Endothelial cell of umbilical vein (primary cell): ENCODE measurements around the gene PRCD.

ENCODE experiments used
- EZH2 ChIP-seq: IDR thresholded peaks from 2 replicates; pipeline ENCODE4 v1.6.1; 2012; ENCODE audit warnings: borderline replicate concordance, low read depth, mild to moderate bottlenecking, moderate library complexity, low read length, inconsistent platforms; ENCODE audit not compliant: severe bottlenecking
- FOS ChIP-seq: IDR thresholded peaks from 2 replicates; pipeline ENCODE4 v1.6.1; 2011; ENCODE audit warnings: mild to moderate bottlenecking, low read length, moderate library complexity, borderline replicate concordance; ENCODE audit not compliant: insufficient read depth
- JUN ChIP-seq: IDR thresholded peaks from 2 replicates; pipeline ENCODE4 v1.6.1; 2011; ENCODE audit warnings: borderline replicate concordance, low read depth; ENCODE audit not compliant: insufficient read length, insufficient read depth
- POLR2A ChIP-seq: IDR thresholded peaks from 2 replicates; pipeline ENCODE4 v1.6.1; 2012; ENCODE audit warnings: low read depth, mild to moderate bottlenecking, control low read depth, low read length
- TF ChIP-seq, protein P1 (sequence below), 2 donors: IDR thresholded peaks; 1 replicate in 1 of 2; 2 replicates in 1 of 2; pipeline ENCODE4 v1.5.1; 2011; ENCODE audit warnings: low read length in 2 of 2, mild to moderate bottlenecking in 2 of 2, moderate library complexity in 2 of 2, control low read depth in 1 of 2, inconsistent platforms in 1 of 2, low read depth in 1 of 2; ENCODE audit not compliant: insufficient read depth in 1 of 2; ENCODE audit errors: extremely low read depth in 1 of 2

DNA sequence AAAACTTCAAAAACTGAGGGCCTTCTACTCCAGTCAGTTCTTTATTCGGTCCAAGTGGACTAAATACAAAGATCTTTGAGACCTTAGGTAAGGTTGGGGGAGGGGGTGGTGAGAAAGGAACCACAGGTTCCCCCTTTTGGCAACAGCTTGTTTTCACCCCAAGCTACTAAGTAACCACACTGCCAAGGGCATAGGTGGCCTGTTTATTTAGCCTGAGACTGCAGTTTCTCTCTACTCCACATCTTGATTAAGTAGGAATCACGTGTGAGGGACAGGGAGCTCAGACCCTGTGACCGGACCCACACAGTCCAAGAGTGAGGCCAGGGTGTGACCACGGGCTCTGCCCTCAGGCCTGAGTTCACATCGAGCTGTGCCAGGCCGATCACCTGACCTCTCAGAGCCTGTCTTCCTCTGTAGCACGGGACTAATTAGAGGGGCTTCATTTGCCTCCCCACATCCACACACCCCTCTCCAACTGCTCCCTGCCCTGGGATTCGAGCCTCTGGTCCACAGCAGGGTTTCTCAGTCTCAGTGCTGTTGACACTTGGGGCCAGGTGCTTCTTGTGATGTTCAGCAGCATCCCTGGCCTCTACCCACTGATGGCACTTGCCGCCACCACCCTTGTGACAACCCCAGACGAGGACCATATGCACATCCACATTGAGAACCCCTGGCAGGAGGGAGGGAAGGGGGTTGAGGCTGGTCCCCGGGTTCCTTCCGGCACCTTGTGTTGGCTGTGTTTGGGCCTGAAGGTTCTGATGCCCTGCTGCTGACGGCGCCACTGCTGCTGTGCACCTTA, 28.0 kb downstream of the PRCD start:
- TF ChIP-seq JUN (no peak), FOS (no peak), EZH2 (no peak), POLR2A (no peak)
- TF ChIP-seq, protein P1, sequence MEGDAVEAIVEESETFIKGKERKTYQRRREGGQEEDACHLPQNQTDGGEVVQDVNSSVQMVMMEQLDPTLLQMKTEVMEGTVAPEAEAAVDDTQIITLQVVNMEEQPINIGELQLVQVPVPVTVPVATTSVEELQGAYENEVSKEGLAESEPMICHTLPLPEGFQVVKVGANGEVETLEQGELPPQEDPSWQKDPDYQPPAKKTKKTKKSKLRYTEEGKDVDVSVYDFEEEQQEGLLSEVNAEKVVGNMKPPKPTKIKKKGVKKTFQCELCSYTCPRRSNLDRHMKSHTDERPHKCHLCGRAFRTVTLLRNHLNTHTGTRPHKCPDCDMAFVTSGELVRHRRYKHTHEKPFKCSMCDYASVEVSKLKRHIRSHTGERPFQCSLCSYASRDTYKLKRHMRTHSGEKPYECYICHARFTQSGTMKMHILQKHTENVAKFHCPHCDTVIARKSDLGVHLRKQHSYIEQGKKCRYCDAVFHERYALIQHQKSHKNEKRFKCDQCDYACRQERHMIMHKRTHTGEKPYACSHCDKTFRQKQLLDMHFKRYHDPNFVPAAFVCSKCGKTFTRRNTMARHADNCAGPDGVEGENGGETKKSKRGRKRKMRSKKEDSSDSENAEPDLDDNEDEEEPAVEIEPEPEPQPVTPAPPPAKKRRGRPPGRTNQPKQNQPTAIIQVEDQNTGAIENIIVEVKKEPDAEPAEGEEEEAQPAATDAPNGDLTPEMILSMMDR (IDR thresholded peaks at IDR 0.05; ENCODE audit: extremely low read depth in 1 of 2, insufficient read depth in 1 of 2, low read depth in 1 of 2, low read length in 2 of 2) = no peak
